ENCODE data around the gene FUT3.

GRCh38 chr19:5795382-5795919 lies 55.8 kb downstream of the FUT3 start:
- no peak for TF ChIP-seq CTCF (IDR thresholded peaks at IDR 0.05; ENCODE audit: low read length)
- no peak for TF ChIP-seq EZH2 (IDR thresholded peaks at IDR 0.05; ENCODE audit: borderline replicate concordance, low read length)

Data from OCI-LY1 (cell line).